ENCODE measurements around the gene ADAMTSL4.

ADAMTSL4 gene

DNA sequence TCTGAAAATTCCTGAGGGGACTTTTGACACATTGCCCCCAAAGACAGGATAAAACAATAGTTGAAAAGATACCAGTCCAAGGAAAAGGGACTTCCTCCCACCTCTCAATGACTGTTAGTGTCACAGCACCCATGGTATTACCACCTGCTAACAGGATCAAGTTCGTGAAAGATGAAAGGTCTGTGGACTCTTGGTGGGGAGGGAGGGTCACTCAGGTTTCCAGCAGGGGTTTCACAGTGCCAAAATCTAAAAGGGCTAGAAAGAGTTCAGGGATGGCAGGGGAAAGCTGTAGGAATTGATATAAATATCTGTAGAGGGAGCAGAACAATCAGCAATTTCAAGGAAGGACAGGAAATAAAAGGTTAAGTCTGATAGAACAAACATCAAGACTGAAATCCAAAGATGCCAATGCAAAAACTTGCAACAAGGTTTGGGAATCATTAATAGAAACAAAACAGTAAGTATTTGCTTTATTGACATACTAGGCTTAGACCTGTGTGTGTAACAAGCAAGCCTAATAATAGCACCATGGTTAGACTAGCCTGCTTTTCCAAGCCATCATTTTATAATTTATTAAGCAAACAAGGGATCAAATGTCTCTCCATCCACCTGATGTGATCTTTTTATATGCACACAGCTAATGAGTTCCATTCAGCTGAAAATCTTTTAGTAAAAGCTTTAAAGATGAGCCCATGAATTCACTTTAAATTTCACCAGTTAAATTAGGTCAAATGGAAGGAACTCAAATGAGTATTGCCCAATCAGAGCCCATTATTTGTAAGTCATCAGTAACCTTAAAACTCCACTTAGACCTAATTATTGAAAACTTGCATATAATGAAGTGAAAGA lies 26.5 kb downstream of the ADAMTSL4 start:
- TF ChIP-seq, protein P1, sequence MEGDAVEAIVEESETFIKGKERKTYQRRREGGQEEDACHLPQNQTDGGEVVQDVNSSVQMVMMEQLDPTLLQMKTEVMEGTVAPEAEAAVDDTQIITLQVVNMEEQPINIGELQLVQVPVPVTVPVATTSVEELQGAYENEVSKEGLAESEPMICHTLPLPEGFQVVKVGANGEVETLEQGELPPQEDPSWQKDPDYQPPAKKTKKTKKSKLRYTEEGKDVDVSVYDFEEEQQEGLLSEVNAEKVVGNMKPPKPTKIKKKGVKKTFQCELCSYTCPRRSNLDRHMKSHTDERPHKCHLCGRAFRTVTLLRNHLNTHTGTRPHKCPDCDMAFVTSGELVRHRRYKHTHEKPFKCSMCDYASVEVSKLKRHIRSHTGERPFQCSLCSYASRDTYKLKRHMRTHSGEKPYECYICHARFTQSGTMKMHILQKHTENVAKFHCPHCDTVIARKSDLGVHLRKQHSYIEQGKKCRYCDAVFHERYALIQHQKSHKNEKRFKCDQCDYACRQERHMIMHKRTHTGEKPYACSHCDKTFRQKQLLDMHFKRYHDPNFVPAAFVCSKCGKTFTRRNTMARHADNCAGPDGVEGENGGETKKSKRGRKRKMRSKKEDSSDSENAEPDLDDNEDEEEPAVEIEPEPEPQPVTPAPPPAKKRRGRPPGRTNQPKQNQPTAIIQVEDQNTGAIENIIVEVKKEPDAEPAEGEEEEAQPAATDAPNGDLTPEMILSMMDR (IDR thresholded peaks at IDR 0.05; ENCODE audit: extremely low read depth, insufficient read depth, missing control alignments), result no peak

DNA sequence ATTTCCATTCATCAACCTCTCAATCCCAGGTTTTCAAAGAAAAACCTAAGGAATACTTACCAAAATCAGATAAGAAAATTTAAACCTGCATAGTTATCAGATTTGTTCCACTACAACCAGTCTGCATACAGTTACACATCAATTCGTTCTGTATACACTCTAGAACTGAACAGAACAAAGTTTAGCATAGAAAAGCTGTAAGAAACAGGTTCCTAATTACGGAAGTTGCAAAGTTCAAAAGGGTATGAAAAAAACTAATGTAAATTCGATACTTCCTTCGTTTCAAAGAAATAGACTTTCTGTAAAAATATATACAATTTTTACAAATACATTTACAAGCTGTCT lies 27.1 kb downstream of the ADAMTSL4 start:
- DNase-seq (ENCODE audit: low spot score), result no peak
- TF ChIP-seq, protein P1 (IDR thresholded peaks at IDR 0.05; ENCODE audit: extremely low read depth, insufficient read depth, missing control alignments), result no peak
- in situ Hi-C loops (cut with MboI; ENCODE audit: low pct_unique_long_range_greater_than_20kb, low sequenced_read_pairs, unreplicated experiment), result no loop called here

More for the DNA sequence above, 26.5 kb downstream of the ADAMTSL4 start:
- in situ Hi-C loops (cut with MboI; ENCODE audit: low pct_unique_long_range_greater_than_20kb, low sequenced_read_pairs, unreplicated experiment), result no loop called here
- DNase-seq (ENCODE audit: low spot score), result no peak

DNA sequence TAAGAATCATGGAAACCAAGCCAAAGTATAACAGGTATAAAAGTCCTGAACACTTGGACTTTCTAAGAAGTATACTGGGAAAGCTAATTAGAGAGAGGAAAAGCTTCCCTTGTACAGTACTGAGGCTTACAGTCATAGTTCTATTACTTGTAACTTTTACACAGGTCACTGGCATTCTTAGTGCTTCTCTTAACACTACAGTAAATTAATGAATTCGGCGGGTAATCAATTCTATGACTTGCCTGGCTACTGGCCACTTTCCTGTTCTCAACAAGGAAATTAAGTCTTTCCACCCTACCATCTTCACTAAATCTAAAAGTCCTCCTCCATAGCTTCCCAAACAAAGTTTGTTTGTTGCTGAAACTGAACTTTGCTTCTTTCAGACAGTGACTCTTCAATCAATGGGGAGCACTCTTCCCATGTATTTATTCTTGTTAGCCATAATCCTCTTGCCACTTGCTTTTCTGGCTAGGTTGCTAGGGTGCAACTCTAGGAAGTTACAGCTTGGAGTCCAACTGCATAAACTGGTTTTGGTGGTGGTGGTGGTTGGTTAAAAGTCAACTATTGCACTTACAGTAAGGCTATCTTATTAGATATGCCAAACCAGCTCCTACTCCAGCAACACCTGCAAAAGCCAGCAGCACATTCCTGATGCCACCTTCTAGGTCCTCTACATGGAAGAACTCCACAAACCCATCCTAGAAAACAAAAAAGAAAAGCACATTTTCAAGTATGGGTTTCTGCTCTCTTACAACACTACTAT lies 27.8 kb downstream of the ADAMTSL4 start:
- no peak for DNase-seq (ENCODE audit: low spot score)
- TF ChIP-seq, protein P1 (IDR thresholded peaks at IDR 0.05; ENCODE audit: extremely low read depth, insufficient read depth, missing control alignments), result no peak
- in situ Hi-C loops (cut with MboI; ENCODE audit: low pct_unique_long_range_greater_than_20kb, low sequenced_read_pairs, unreplicated experiment), result no loop called here

DNA sequence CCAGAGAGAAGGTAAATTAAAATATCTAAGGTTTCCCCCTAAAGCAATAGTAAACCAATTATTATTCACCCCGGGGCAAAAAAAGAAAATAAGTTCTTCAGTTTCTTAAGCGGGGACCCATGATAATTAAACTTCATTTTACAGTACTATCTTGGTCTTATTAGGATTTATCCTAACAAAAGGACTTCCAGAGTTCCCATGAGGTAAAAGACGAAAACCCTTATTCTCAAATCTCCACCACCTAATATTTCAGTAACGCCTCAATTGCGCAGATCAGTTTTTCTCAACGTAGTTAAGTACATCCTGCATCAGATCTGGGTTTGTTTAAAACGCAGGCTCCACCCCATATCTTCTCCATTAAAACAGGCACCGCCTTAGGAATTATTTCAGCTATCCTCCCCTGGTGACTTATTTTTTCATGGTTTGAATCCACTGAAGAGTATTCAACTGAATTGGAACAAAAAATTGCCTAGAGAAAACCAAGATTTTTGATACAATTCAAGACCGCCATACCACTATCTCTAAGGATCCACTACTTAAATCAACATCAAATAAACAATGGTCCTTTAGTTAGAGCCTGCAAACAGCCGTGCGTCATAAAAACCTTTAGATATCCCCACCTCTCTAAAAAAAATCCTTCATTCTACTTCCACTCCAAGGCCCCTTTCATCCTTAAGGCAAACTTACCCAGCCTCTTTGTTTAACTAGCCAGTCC lies 28.5 kb downstream of the ADAMTSL4 start:
- in situ Hi-C loops (cut with MboI; ENCODE audit: low pct_unique_long_range_greater_than_20kb, low sequenced_read_pairs, unreplicated experiment), result no loop called here
- TF ChIP-seq, protein P1 (IDR thresholded peaks at IDR 0.05; ENCODE audit: extremely low read depth, insufficient read depth, missing control alignments), result no peak
- no peak for DNase-seq (ENCODE audit: low spot score)

DNA sequence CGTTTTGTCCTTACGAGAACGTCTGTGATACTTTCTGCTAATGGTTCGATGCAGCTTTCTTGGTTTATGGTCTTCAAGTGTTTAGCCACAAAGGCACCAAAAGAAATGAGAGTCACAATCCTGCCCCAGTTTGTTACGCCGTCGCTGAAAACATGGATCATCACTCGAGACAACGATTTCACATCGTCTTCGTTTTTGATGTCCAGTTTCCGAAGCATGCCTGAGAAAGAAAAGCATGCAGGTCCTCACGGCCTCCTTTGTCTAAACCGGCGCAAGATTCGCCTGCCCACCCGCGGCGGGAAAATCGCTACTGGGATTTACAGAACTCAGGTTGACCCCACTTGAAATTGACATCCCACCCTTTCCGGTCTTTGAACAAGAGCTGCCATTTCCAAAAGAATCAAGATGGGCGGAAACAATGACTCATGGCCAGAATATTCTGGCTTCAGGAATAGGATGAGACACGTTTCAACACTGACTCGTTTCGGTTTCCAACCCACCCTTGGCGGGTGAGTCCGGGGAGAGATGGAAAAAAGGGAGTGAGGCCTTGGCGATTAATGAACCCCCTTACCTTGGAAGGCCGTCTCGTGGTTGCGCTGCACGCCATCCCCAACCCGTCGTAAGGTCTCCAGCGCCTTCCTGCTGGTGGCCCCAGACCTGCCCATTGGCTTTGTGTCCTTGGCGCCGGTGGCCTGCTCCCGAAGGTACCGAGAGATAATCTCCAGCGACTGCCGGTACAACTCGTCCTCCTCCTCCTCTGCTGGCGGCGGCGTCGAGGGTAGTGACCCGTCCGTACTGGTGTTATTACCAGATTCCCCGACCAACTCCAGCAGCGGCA lies 29.3 kb downstream of the ADAMTSL4 start:
- in situ Hi-C loops (cut with MboI; ENCODE audit: low pct_unique_long_range_greater_than_20kb, low sequenced_read_pairs, unreplicated experiment), result no loop called here
- TF ChIP-seq, protein P1 (IDR thresholded peaks at IDR 0.05; ENCODE audit: extremely low read depth, insufficient read depth, missing control alignments), result no peak
- DNase-seq (ENCODE audit: low spot score), result no peak

Data from GM13977 (cell line).